DMS 273 treated with DMSO at 0.1 percent for 48 hours (cell line): ENCODE results near the gene BHLHE23.

ENCODE experiments used
- DNase-seq: peaks from one replicate; lab custom pipeline; 2025; lab: John Stamatoyannopoulos, UW

The BHLHE23 gene

GRCh38 chr20:63006540-63007359 lies at the start of gene BHLHE23:
TSS of gene BHLHE23 (minus strand) at chr20:63006964. CDS start at chr20:63006774, 190 bp downstream.
- DNase-seq, result peak; percentile 18

GRCh38 chr20:63055575-63056235 lies 48.9 kb upstream of the BHLHE23 start:
- no peak for DNase-seq

GRCh38 chr20:63054681-63055240 lies 48.0 kb upstream of the BHLHE23 start:
- DNase-seq, result no peak

- no peak for DNase-seq
Observed at GRCh38 chr20:63054103-63054474, 47.3 kb upstream of the BHLHE23 start.

GRCh38 chr20:63053432-63054102 lies 46.8 kb upstream of the BHLHE23 start:
- DNase-seq, result no peak

GRCh38 chr20:63052571-63053431 lies 46.0 kb upstream of the BHLHE23 start:
- no peak for DNase-seq

GRCh38 chr20:63051911-63052310 lies 45.1 kb upstream of the BHLHE23 start:
- DNase-seq, result no peak

- DNase-seq, result no peak
Observed at GRCh38 chr20:63051186-63051860, 44.6 kb upstream of the BHLHE23 start.

- DNase-seq, result no peak
Observed at GRCh38 chr20:63050406-63050805, 43.6 kb upstream of the BHLHE23 start.

- DNase-seq, result no peak
Observed at GRCh38 chr20:63049561-63050221, 42.9 kb upstream of the BHLHE23 start.

GRCh38 chr20:63049191-63049518 lies 42.4 kb upstream of the BHLHE23 start:
- no peak for DNase-seq

- DNase-seq, result no peak
Observed at GRCh38 chr20:63048516-63049190, 41.9 kb upstream of the BHLHE23 start.

GRCh38 chr20:63047946-63048345 lies 41.2 kb upstream of the BHLHE23 start:
- no peak for DNase-seq

- DNase-seq, result no peak
Observed at GRCh38 chr20:63047267-63047666, 40.5 kb upstream of the BHLHE23 start.

GRCh38 chr20:63046841-63047240 lies 40.1 kb upstream of the BHLHE23 start:
- no peak for DNase-seq

- DNase-seq, result no peak
Observed at GRCh38 chr20:63045991-63046390, 39.2 kb upstream of the BHLHE23 start.

GRCh38 chr20:63045401-63045800 lies 38.6 kb upstream of the BHLHE23 start:
- no peak for DNase-seq

GRCh38 chr20:63044605-63045004 lies 37.8 kb upstream of the BHLHE23 start:
- DNase-seq, result no peak

- DNase-seq, result no peak
Observed at GRCh38 chr20:63044204-63044600, 37.4 kb upstream of the BHLHE23 start.
